Common myeloid progenitor, CD34-positive (primary cell): Measurements from ENCODE around the gene CST3.
"Not testable (repeated sequence)": the region's sequence is repeated elsewhere in the genome, so short reads cannot be mapped to it uniquely, and the experiment has no call there.

ENCODE experiments used
- CTCF ChIA-PET: fragments of 350-600 bp; sonication (Branson Sonifier 250); formaldehyde crosslinking; loops from one replicate; lab custom pipeline; 2021; ENCODE audit warnings: antibody characterized with exemption; lab: Charles Lee
- POLR2A ChIA-PET: fragments of 350-600 bp; sonication (Branson Sonifier 250); formaldehyde crosslinking; loops from one replicate; lab custom pipeline; 2021; ENCODE audit warnings: antibody characterized with exemption; lab: Charles Lee
- DNase-seq, 3 donors: peaks; one replicate each; pipeline versions ENCODE4 v3.0.0 to v3.0.0-alpha.2; 2013
- H3K27ac ChIP-seq, 2 experiments: 1 replicate in 1 of 2; 2 replicates in 1 of 2; pipeline ENCODE4 v1.7.0; 2013; ENCODE audit warnings: inconsistent platforms in 2 of 2, low read length in 2 of 2, mild to moderate bottlenecking in 2 of 2, low read depth in 1 of 2, moderate library complexity in 1 of 2; ENCODE audit not compliant: severe bottlenecking in 2 of 2, insufficient read depth in 1 of 2, poor library complexity in 1 of 2
- H3K27me3 ChIP-seq, 5 experiments: replicated peaks in 2 of 5; 1 replicate in 3 of 5; 2 replicates in 2 of 5; pipeline versions ENCODE4 v1.6.1 to v1.7.0; 2013; ENCODE audit warnings: low read length in 4 of 5, mild to moderate bottlenecking in 2 of 5, moderate library complexity in 2 of 5, inconsistent platforms in 1 of 5; ENCODE audit not compliant: insufficient read depth in 5 of 5, control insufficient read depth in 4 of 5
- H3K36me3 ChIP-seq, 4 experiments: 1 replicate in 2 of 4; 2 replicates in 2 of 4; pipeline versions ENCODE4 v1.6.1 to v1.7.0; 2013; ENCODE audit warnings: low read length in 3 of 4, control low read depth in 1 of 4, mild to moderate bottlenecking in 1 of 4; ENCODE audit not compliant: control insufficient read depth in 4 of 4, insufficient read depth in 4 of 4
- H3K4me1 ChIP-seq, 4 experiments: 1 replicate in 3 of 4; 2 replicates in 1 of 4; pipeline versions ENCODE4 v1.6.1 to v1.7.1; 2013; ENCODE audit warnings: low read length in 3 of 4, mild to moderate bottlenecking in 3 of 4, control low read depth in 1 of 4, inconsistent platforms in 1 of 4, moderate library complexity in 1 of 4; ENCODE audit not compliant: control insufficient read depth in 4 of 4, insufficient read depth in 4 of 4; ENCODE audit errors: control extremely low read depth in 1 of 4
- H3K4me3 ChIP-seq, 7 experiments: 1 replicate in 4 of 7; 2 replicates in 3 of 7; pipeline versions ENCODE4 v1.5.1 to v1.7.0; 2013; ENCODE audit warnings: mild to moderate bottlenecking in 7 of 7, low read length in 6 of 7, moderate library complexity in 6 of 7, inconsistent platforms in 2 of 7, low read depth in 2 of 7, control low read depth in 1 of 7; ENCODE audit not compliant: insufficient read depth in 4 of 7, control insufficient read depth in 1 of 7; ENCODE audit errors: extremely low read depth in 1 of 7
- H3K9me3 ChIP-seq, 5 experiments: 1 replicate in 4 of 5; 2 replicates in 1 of 5; pipeline versions ENCODE4 v1.6.1 to v1.7.1; 2013; ENCODE audit warnings: low read length in 4 of 5, mild to moderate bottlenecking in 2 of 5, inconsistent platforms in 1 of 5, low read depth in 1 of 5, moderate library complexity in 1 of 5; ENCODE audit not compliant: control insufficient read depth in 4 of 5, insufficient read depth in 2 of 5; ENCODE audit errors: control extremely low read depth in 1 of 5
- WGBS: methylation state at CpG from one replicate; pipeline ENCODE4 v1.1.5; 2013; ENCODE audit not compliant: insufficient coverage; 5-methylcytosine and 5-hydroxymethylcytosine counted together

Gene CST3

GRCh38 chr20:23663180-23663579, 25.4 kb upstream of the CST3 start:
- Histone ChIP-seq H3K27me3 (no peaks in the 10 kb centered on the region), H3K4me1 (peaks cover 0 to 2% (median 0%) of the 10 kb centered on the region in 4 experiments), H3K27ac (no peak overlapping the region), H3K4me3 (no peak overlapping the region), H3K36me3 (no peaks in the 10 kb centered on the region), H3K9me3 (no peaks in the 10 kb centered on the region)
- POLR2A ChIA-PET = no interaction called here
- CTCF ChIA-PET = interaction anchor here (1.0 to 1.2 kb wide), 2 partner anchors 16 to 220 kb away, joined by 3 to 4 read pairs; no protein-coding TSS in a partner anchor
- no peak for DNase-seq
- 96% methylated on average over 6 of the region's 6 CpGs for WGBS

- ChIA-PET POLR2A (no interaction called here), CTCF (interaction anchor here (1.0 to 1.2 kb wide), 2 partner anchors 17 to 219 kb away, joined by 3 to 4 read pairs; no protein-coding TSS in a partner anchor)
- no peak for DNase-seq
- H3K36me3 ChIP-seq = no peaks in the 10 kb centered on the region
- H3K4me1 ChIP-seq = peaks cover 0 to 2% (median 0%) of the 10 kb centered on the region in 4 experiments
- no peak overlapping the region for H3K4me3 ChIP-seq
- no peak overlapping the region for H3K27ac ChIP-seq
- H3K27me3 ChIP-seq = no peaks in the 10 kb centered on the region
- no peaks in the 10 kb centered on the region for H3K9me3 ChIP-seq
- WGBS = 100% methylated on average over 9 of the region's 9 CpGs
Observed at GRCh38 chr20:23662276-23662870, 24.6 kb upstream of the CST3 start.

DNA sequence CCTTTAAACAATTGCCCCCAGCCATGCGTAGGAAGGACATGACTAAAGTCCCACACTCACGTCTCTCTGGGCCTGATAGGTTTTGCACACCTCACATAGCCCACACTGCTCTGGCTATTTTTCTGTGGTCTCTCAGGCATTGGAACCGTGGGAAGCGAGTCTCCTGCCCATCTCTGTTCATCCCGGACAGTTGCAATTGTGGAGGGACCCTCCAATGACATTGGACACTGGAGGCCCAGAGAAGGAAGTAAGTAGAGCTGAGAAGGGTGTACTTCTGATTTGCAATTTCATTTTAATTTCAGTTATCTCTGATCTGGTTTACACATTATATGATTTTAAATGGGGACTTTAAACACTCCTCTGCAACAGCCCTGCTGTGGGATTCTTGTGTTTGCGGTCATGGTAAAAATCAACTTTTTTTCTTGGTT, 23.3 kb upstream of the CST3 start:
- H3K4me3 ChIP-seq = no peak overlapping the region
- CTCF ChIA-PET = interaction anchor here (1.5 kb wide), 1 partner anchor 8 kb away, joined by 6 read pairs; no protein-coding TSS in a partner anchor
- POLR2A ChIA-PET = no interaction called here
- H3K4me1 ChIP-seq = peaks cover 0 to 4% (median 3%) of the 10 kb centered on the region in 4 experiments
- no peak for DNase-seq
- no peaks in the 10 kb centered on the region for H3K36me3 ChIP-seq
- H3K27me3 ChIP-seq = no peaks in the 10 kb centered on the region
- WGBS = 91% methylated on average over 6 of the region's 6 CpGs
- no peak overlapping the region for H3K27ac ChIP-seq
- no peaks in the 10 kb centered on the region for H3K9me3 ChIP-seq

DNA sequence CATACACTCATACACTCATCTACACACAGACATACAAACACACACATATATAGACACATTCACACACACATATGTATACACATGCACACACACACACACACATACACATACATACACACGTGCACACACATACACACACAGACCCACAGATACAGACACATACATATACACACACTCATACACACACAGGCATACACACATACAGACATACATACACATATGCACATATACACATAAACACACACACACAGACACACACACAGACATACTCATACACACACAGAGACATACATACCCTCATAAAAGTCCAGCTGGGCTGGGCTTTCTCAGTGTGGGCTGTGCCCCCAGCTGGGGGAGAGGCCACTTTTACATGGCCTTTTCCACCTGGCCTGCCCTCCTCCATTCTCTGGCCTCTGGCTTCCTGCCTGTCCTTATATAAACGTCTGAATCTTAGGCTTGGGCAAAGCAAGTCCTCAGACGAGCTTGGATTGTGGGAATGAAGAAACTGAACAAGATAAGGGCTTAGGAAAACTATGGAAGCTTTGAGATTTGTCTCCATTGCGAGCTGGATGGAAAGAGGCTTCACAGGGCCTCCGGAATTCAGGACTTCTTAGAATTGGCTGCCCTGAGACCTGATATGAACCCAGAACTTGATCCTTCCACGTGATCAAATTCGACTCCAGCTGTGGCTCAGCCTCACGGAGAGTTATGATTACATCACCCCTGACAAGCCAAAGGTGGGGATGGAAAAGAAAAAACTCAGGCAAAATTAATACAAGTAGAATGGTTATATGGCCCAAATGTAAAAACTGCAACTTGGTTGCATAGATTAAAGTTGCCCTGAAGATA, 22.5 kb upstream of the CST3 start:
- Histone ChIP-seq H3K9me3 (no peaks in the 10 kb centered on the region), H3K27me3 (no peaks in the 10 kb centered on the region), H3K4me3 (no peak overlapping the region), H3K36me3 (no peaks in the 10 kb centered on the region), H3K4me1 (peaks cover 0 to 12% (median 11%) of the 10 kb centered on the region in 4 experiments), H3K27ac (no peak overlapping the region)
- 96% methylated on average over 6 of the region's 8 CpGs for WGBS
- DNase-seq = no peak
- ChIA-PET CTCF (interaction anchor here (1.5 kb wide), 1 partner anchor 9 kb away, joined by 6 read pairs; no protein-coding TSS in a partner anchor), POLR2A (no interaction called here)

GRCh38 chr20:23659610-23659988, 21.8 kb upstream of the CST3 start:
- 94% methylated on average over 2 of the region's 2 CpGs for WGBS
- H3K9me3 ChIP-seq, H3K4me3 ChIP-seq, H3K27me3 ChIP-seq, H3K36me3 ChIP-seq, H3K27ac ChIP-seq, DNase-seq, POLR2A ChIA-PET: not testable (repeated sequence)
- H3K4me1 ChIP-seq = peaks cover 0 to 18% (median 16%) of the 10 kb centered on the region in 4 experiments
- CTCF ChIA-PET = interaction anchor here (1.5 kb wide), 1 partner anchor 9 kb away, joined by 6 read pairs; no protein-coding TSS in a partner anchor

DNA sequence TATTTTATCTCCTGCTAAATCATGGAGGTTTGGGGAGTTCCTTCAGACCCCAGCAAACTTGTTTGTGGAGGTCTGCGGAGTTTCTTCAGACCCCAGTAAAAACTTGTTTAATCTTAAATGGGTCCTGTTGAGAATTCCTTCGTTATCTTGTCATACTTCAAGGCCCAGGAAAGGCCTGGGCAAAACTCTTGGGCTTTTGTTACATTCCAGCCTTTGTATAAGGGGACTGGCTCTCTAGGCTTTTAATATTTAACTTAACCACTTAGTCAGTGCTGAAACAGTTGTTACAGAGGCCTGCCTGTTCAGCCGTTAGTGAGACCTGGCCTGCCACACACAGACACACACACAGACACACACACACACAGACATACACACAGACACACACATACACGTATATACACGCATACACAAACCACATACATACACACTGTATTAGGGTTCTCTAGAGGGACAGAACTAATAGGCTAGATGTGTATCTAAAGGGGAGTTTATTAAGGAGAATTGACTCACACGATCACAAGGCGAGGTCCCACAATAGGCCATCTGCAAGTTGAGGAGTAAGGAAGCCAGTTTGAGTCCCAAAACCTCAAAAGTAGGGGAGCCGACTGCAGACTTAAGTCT, 21.3 kb upstream of the CST3 start:
- ChIA-PET POLR2A (no interaction called here), CTCF (interaction anchor here (1.5 kb wide), 1 partner anchor 10 kb away, joined by 6 read pairs; no protein-coding TSS in a partner anchor)

More for the DNA sequence above, 21.3 kb upstream of the CST3 start:
- no peaks in the 10 kb centered on the region for H3K9me3 ChIP-seq
- DNase-seq = no peak
- no peaks in the 10 kb centered on the region for H3K27me3 ChIP-seq
- 92% methylated on average over 5 of the region's 8 CpGs for WGBS
- H3K36me3 ChIP-seq = no peaks in the 10 kb centered on the region
- no peak overlapping the region for H3K27ac ChIP-seq
- H3K4me3 ChIP-seq = no peak overlapping the region
- H3K4me1 ChIP-seq = peaks cover 0 to 23% (median 20%) of the 10 kb centered on the region in 4 experiments
